Measurements from ENCODE around the gene COL25A1.

DNA sequence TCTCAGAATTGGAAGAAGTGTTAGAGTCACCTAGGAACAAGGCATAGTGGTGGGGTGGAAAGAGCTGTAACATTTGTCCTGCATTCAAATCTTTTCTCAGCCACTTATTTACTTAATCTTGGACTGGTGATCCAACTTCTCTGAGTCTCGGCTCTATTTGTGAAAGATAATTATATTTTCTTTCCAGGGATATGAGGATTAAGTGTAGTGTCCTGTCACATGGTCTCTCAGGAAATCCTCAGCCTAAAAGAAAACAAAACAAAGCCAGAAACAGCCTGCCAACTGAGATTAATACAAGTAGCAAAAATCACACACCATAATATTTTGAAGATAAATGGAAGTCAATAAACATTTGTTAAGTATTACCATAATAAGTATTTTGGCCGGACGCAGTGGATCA lies 506.3 kb downstream of the COL25A1 start:
- TF ChIP-seq, protein P1, sequence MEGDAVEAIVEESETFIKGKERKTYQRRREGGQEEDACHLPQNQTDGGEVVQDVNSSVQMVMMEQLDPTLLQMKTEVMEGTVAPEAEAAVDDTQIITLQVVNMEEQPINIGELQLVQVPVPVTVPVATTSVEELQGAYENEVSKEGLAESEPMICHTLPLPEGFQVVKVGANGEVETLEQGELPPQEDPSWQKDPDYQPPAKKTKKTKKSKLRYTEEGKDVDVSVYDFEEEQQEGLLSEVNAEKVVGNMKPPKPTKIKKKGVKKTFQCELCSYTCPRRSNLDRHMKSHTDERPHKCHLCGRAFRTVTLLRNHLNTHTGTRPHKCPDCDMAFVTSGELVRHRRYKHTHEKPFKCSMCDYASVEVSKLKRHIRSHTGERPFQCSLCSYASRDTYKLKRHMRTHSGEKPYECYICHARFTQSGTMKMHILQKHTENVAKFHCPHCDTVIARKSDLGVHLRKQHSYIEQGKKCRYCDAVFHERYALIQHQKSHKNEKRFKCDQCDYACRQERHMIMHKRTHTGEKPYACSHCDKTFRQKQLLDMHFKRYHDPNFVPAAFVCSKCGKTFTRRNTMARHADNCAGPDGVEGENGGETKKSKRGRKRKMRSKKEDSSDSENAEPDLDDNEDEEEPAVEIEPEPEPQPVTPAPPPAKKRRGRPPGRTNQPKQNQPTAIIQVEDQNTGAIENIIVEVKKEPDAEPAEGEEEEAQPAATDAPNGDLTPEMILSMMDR (IDR thresholded peaks at IDR 0.05): no peak
- TF ChIP-seq POLR2A (IDR thresholded peaks at IDR 0.05): no peak

Data from heart left ventricle (tissue), 13 donors.